HG03565 (cell line): ENCODE results near the gene TGFBR1.
"Not testable (repeated sequence)": the region's sequence is repeated elsewhere in the genome, so short reads cannot be mapped to it uniquely, and the experiment has no call there.

Experiments
- ATAC-seq: cut with Tn5 transposase; IDR thresholded peaks from one replicate; pipeline ENCODE4 v1.9.1; 2021; ENCODE audit warnings: mild to moderate bottlenecking, moderate library complexity; ENCODE audit not compliant: unreplicated experiment

The TGFBR1 gene

DNA sequence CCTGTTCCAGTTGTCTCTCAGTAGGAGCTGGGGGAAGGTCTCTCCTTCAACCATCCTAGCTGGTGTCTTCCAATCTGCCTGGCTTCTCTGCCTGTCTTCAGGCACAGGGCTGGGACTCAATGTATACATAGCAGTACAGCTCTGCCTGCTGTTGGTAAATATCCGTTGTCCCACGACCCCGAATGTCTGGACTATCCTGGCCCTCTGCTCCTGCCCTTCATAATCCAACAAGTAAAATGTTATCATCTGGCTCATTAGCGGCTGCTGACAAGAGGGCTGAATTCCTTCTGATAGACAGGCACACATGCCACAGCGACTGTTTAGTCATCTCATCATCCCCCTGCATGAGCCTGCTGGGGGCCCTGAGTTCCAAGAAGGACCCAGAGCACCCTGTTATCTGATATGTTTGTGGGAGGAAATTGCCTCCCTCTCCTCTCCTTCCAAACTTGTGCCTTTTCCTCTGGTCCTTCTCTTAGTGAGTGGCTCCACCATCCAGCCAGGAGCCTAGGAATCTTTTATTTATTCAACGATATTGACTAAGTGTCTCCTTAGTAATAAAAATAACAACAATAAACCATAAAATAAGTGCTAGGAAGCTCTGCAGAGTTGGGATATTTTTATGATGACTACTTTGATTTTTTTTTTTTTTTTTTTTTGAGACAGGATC is 29.5 kb upstream of the TGFBR1 start:
- no peak for ATAC-seq

GRCh38 chr9:99076030-99076429 is 28.9 kb upstream of the TGFBR1 start:
- ATAC-seq: no peak

DNA sequence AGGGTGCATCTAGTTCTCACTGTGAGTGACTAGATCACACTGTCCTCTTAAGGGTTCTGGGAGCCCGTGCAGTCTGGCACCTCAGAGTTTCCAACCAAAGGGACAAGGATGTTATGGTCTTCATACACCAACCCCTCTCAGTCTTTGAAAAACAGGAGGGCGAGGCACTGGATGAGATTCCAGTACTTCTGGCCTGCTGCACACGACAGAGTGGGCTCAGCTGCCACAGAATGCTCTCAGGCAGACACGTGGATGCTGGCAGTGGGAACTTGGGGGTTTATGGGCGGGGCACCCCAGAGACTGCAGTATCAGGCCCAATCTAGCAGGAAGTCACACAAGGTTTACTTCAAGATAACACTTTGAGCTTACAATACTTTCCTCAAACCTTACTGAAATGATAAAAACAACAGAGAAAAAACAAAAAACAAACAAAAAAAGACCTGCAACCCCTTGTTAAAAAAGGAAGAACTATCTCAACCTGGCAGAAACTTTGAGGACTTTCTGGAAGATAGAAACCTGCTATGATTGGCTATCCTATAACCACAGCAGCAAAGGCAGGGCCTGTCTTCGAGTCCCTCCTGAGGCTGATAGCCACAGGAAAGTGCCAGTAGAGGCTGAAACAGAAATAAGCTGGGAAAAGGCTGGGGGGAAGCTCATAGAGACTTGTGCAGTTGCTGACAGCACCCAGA is 28.3 kb upstream of the TGFBR1 start:
- no peak for ATAC-seq

GRCh38 chr9:99078717-99079116 is 26.2 kb upstream of the TGFBR1 start:
- no peak for ATAC-seq

DNA sequence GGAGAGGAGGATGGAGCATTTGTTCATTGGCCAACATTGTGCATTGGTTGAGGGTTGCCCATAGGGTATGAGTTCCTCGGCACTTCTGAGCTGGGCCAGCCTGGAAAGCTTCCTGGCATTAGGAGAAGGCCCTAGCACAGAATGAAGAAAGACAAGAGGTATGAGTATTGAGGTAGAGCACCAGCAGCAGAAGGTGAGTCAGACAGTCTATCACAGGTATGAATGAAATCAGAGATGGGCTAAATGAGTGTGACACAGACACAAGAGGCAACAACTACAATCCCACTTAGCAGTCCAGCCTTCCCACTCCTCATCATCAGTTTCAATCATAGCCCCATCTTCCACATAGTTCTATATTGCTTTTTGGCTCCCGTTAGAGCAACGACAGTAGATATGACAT is 25.4 kb upstream of the TGFBR1 start:
- ATAC-seq: no peak

GRCh38 chr9:99083051-99083450 is 21.9 kb upstream of the TGFBR1 start:
- ATAC-seq: no peak

- ATAC-seq: no peak
Measured at GRCh38 chr9:99085949-99086948, 18.7 kb upstream of the TGFBR1 start.

GRCh38 chr9:99087462-99087861 is 17.5 kb upstream of the TGFBR1 start:
- ATAC-seq: no peak

DNA sequence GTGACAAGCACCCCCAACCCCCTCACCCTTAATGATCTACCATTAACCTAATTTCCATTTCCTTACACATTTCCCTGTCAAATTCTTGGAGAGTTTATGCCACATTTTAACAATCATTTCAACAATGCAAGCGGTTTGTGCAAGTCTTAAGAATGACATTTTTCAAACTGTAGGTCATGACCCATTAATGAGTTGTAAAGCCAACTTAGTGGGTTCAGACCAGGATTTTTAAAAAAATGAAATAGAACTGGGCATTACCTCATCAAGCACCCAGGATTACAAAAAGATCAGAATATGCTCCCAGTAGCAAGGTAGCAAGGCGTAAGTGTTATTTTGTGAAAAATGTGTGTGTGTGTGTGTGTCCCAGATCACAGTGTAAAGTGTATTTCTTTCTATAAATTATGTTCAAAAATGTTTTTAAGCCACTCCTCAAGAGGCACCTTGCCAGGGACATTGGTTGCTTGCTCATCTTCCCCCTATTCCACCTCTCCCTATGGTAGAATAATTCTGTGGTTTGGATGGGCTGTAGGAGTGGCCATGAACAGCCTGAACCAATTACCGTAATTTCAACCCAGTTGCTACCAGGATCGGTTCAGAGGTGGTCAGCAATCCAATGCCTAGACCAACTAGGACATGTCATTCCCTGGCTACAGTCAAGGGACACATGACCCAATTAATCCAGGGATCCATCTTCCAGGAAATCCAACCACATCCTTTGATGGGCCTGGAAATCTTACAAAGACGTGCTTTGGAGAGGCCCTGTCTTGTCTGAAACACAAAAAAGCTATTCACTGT is 14.4 kb upstream of the TGFBR1 start:
- ATAC-seq: no peak

DNA sequence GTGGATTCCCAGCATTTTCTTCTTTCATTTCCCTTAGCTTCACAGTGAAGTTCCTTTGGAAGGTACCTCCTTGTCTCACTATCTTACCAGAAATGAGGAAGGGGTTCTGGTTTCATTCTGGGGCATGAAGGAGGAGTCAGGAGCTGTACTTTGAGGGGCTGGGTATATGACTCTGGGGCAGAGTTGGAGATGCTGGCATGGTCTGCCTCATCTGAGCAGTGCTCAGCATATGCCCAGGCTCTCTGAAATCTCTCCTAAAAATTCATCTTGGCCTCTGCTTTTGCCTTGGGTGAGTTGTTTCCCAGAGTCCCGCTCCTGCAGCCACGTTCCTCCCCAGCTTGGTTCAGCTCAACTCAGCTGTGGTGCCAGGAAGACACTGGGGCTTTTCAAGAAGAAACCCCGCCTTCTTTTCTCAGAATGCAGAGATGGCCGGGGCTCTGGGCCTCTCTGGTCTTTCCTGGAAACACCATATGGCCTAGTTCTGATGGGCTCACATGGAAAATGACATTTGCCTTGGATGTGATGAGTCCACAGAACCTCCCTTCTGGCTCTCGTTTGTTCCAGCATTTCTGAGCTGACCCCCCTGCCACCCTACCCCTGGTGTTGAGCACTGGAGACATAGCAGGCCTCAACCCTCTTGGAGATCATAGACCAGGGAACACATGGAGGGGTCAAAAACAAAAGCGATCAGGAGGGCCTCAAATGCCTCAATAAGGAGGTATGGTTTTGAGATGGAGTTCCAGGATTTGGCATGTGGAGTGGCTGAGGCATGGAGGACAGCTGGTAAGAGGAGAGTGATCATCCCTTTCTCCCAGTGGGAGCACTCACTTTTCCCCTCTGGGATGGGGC is 12.0 kb upstream of the TGFBR1 start:
- ATAC-seq: no peak

GRCh38 chr9:99093492-99093791 is 11.5 kb upstream of the TGFBR1 start:
- ATAC-seq: no peak

- no peak for ATAC-seq
Measured at GRCh38 chr9:99095565-99095964, 9.3 kb upstream of the TGFBR1 start.

GRCh38 chr9:99096409-99096808 is 8.5 kb upstream of the TGFBR1 start:
- ATAC-seq: no peak

DNA sequence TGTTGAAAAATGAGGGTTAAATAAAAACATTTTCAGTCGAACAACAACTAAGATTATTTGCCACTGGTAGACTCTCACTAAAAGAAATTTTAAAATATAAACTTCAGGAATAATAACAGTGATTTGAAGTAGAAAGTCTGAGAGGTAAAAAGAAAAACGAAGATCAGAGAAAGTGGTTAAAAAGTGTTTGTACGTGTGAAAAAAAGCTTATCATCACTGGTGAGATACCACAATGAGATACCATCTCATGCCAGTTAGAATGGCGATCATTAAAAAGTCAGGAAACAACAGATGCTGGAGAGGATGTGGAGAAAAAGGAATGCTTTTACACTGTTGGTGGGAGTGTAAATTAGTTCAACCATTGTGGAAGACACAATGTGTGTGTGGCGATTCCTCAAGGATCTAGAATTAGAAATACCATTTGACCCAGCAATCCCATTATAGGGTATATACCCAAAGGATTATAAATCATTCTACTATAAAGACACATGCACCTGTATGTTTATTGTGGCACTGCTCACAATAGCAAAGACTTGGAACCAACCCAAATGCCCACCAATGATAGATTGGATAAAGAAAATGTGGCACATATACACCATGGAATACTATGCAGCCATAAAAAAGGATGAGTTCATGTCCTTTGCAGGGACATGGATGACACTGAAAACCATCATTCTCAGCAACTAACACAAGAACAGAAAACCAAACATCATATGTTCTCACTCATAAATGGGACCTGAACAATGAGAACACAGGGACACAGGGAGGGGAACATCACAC is 4.9 kb upstream of the TGFBR1 start:
- not testable (repeated sequence) for ATAC-seq

DNA sequence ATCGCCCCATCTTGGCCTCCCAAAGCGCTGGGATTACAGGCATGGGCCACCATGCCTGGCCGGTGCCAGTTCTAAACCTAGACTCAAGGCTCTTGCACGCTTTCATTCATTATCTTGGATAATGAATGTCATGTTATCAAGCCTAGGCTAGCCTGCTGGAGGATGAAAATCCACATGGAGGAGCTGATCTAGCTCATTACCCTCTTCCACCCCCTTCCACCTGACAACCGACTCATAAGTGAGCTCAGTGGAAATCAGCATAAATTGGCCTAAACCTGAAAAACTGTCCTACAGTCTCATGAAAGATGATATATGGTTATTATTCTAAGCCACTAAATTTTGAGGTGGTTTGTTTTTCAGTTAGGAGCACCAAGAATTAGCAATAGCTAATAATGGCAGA is 3.6 kb upstream of the TGFBR1 start:
- ATAC-seq: no peak

DNA sequence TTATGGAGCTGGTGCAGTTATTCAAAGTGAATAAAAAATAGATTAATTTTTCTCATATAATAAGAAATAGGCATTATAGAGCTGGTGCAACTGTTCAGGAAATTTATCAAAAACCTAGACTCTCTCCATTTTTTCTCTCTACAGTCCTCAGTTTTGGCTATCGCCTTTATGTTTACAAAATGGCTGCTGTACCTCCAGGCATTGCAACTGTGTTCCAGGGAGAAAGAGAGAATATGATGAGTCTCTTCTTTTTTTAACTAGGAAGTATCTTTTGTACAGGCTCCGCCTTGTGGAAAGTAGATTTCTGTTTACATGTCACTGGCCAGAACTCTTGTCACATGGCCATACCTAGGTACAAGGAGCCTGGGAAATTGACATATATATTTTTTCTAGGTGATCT is 3.1 kb upstream of the TGFBR1 start:
- ATAC-seq: no peak

DNA sequence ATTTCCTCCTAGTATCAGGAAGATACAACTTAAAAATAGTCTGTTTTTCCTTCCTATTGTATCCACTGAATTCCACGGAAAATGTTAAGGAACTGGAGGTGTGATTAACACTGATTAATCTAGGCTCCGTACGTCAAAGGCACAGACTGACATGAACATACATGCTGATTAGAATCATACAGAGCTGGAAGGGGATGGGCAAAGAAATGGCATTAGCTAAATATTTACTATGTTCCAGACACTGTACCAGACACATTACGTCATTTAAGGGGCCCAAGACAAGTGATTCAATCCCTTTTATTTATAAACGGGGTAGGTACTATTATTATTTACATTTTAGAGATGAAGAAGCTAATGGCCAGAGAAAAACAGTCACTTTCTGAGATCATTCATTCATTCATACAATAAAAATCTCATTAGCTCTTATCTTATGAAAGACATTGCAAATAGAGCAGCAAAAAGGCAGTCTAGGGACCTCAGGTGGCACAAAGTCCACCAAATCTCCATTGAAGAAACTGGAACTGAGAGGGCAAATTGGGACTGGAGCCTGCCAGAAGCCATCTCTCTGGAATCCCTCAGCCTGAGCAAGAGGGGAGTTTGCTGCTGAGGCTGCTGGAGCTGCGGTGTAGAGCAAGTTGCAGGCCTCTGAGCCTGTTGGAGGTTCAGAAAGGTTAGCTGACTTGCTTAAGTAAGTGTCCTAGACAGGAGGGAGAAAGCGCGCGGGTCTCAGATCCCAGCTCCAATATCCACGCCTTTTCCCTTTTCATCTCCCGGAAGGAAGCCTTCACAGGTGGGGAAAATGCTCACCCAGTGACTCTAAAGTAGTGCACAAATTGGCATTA is 1.6 kb upstream of the TGFBR1 start:
- no peak for ATAC-seq

- ATAC-seq: no peak
Measured at GRCh38 chr9:99103901-99104458, 933 bp upstream of the TGFBR1 start.
